Body of pancreas (tissue), 4 donors: Measurements from ENCODE around the gene CELF5.

ENCODE experiments used
- POLR2A ChIP-seq, 3 donors: fragments of 450-650 bp; IDR thresholded peaks; one replicate each; pipeline ENCODE4 v1.6.1; 2016; ENCODE audit warnings: antibody characterized with exemption in 3 of 3, mild to moderate bottlenecking in 2 of 3
- TF ChIP-seq, protein P1 (sequence below), 7 experiments: fragments of 450-650 bp in 4 of 7; fragments of 200-600 bp in 3 of 7; sonication (generic) in 3 of 7; IDR thresholded peaks; one replicate each; pipeline ENCODE4 v1.5.1; 2016 to 2019; ENCODE audit warnings: antibody characterized with exemption in 7 of 7

GRCh38 chr19:3196064-3196932, 28.2 kb upstream of the CELF5 start:
- TF ChIP-seq, protein P1, sequence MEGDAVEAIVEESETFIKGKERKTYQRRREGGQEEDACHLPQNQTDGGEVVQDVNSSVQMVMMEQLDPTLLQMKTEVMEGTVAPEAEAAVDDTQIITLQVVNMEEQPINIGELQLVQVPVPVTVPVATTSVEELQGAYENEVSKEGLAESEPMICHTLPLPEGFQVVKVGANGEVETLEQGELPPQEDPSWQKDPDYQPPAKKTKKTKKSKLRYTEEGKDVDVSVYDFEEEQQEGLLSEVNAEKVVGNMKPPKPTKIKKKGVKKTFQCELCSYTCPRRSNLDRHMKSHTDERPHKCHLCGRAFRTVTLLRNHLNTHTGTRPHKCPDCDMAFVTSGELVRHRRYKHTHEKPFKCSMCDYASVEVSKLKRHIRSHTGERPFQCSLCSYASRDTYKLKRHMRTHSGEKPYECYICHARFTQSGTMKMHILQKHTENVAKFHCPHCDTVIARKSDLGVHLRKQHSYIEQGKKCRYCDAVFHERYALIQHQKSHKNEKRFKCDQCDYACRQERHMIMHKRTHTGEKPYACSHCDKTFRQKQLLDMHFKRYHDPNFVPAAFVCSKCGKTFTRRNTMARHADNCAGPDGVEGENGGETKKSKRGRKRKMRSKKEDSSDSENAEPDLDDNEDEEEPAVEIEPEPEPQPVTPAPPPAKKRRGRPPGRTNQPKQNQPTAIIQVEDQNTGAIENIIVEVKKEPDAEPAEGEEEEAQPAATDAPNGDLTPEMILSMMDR (IDR thresholded peaks at IDR 0.05): no peak
- no peak for TF ChIP-seq POLR2A (IDR thresholded peaks at IDR 0.05)
